Measurements from ENCODE around the gene PNPLA3. TPM values are rescaled to one million over a fixed set of nuclear protein-coding genes. Genes with fewer than 3 reads are reported as not detected.

PNPLA3 gene
- total and polyA plus RNA-seq, 2 of the 4 experiments (the other 2 are of a cell fraction): 3.6 to 7.5 TPM

- H2BK120ac ChIP-seq (ENCODE audit: low read depth, low read length): no peak overlapping the region
- dilution Hi-C loops (cut with HindIII; ENCODE audit: low sequenced_read_pairs, unreplicated experiment) (no loop called here), intact Hi-C loops (cut with micrococcal nuclease) (no loop called here), in situ Hi-C loops (cut with MboI; ENCODE audit: low sequenced_read_pairs) (no loop called here)
- H3K23ac ChIP-seq (ENCODE audit: low read depth, low read length): no peak overlapping the region
- no peak overlapping the region for H3K14ac ChIP-seq (replicated peaks; ENCODE audit: low read depth, low read length)
- TF ChIP-seq FOS (IDR thresholded peaks at IDR 0.05; ENCODE audit: low read depth, low read length) (no peak), RFX5 (IDR thresholded peaks at IDR 0.05; ENCODE audit: low read depth, low read length) (no peak), MAZ (IDR thresholded peaks at IDR 0.05; ENCODE audit: borderline replicate concordance, low read depth, low read length) (no peak), NFE2L2 (IDR thresholded peaks at IDR 0.05; ENCODE audit: low read depth, low read length) (no peak), BHLHE40 (IDR thresholded peaks at IDR 0.05; ENCODE audit: low read depth, low read length) (no peak), SMC3 (IDR thresholded peaks at IDR 0.05; ENCODE audit: low read depth, low read length) (no peak), RCOR1 (IDR thresholded peaks at IDR 0.05; ENCODE audit: insufficient replicate concordance, low read length) (no peak), POLR2A (IDR thresholded peaks at IDR 0.05; ENCODE audit: low read depth, low read length) (no peak), CHD1 (IDR thresholded peaks at IDR 0.05; ENCODE audit: low read depth, low read length) (no peak), RAD21 (IDR thresholded peaks at IDR 0.05; ENCODE audit: low read length) (no peak), ELK1 (IDR thresholded peaks at IDR 0.05; ENCODE audit: borderline replicate concordance, low read depth, low read length) (no peak), MXI1 (IDR thresholded peaks at IDR 0.05; ENCODE audit: borderline replicate concordance, low read depth, low read length) (no peak), MAFK (IDR thresholded peaks at IDR 0.05; ENCODE audit: low read depth, low read length) (no peak), CEBPB (IDR thresholded peaks at IDR 0.05; ENCODE audit: low read depth, low read length) (no peak)
- TF ChIP-seq, protein P1, sequence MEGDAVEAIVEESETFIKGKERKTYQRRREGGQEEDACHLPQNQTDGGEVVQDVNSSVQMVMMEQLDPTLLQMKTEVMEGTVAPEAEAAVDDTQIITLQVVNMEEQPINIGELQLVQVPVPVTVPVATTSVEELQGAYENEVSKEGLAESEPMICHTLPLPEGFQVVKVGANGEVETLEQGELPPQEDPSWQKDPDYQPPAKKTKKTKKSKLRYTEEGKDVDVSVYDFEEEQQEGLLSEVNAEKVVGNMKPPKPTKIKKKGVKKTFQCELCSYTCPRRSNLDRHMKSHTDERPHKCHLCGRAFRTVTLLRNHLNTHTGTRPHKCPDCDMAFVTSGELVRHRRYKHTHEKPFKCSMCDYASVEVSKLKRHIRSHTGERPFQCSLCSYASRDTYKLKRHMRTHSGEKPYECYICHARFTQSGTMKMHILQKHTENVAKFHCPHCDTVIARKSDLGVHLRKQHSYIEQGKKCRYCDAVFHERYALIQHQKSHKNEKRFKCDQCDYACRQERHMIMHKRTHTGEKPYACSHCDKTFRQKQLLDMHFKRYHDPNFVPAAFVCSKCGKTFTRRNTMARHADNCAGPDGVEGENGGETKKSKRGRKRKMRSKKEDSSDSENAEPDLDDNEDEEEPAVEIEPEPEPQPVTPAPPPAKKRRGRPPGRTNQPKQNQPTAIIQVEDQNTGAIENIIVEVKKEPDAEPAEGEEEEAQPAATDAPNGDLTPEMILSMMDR (conservative IDR thresholded peaks at IDR 0.05; ENCODE audit: low read depth, low read length): no peak
- TF ChIP-seq, protein P2, sequence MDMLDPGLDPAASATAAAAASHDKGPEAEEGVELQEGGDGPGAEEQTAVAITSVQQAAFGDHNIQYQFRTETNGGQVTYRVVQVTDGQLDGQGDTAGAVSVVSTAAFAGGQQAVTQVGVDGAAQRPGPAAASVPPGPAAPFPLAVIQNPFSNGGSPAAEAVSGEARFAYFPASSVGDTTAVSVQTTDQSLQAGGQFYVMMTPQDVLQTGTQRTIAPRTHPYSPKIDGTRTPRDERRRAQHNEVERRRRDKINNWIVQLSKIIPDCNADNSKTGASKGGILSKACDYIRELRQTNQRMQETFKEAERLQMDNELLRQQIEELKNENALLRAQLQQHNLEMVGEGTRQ (IDR thresholded peaks at IDR 0.05; ENCODE audit: low read depth, low read length): no peak
- no peak overlapping the region for H3K56ac ChIP-seq (ENCODE audit: extremely low read depth, insufficient read depth, low read length)
- no peak overlapping the region for H3K18ac ChIP-seq (ENCODE audit: low read depth, low read length)
- no peak overlapping the region for H2AFZ ChIP-seq (replicated peaks; ENCODE audit: low read length, poor library complexity)
- no peak overlapping the region for H3K4me3 ChIP-seq (ENCODE audit: insufficient read depth, low read depth, low read length)
- H2BK5ac ChIP-seq (ENCODE audit: low read depth, low read length, poor library complexity, severe bottlenecking): no peak overlapping the region
- no peak overlapping the region for H3K4me2 ChIP-seq (ENCODE audit: low read depth, low read length)
- peaks cover 44% of the 10 kb centered on the region for H3K36me3 ChIP-seq (ENCODE audit: control insufficient read depth, insufficient read depth, low read length)
- H2AK9ac ChIP-seq (replicated peaks; ENCODE audit: low read depth, low read length, poor library complexity): no peak overlapping the region
- H2BK15ac ChIP-seq (ENCODE audit: low read depth, low read length): no peak overlapping the region
- no peaks in the 10 kb centered on the region for H3K9me1 ChIP-seq (ENCODE audit: insufficient read depth, low read length)
- H3K27me3 ChIP-seq (ENCODE audit: control insufficient read depth, insufficient read depth, low read length): no peaks in the 10 kb centered on the region
- no peak overlapping the region for H2AK5ac ChIP-seq (ENCODE audit: low read depth, low read length)
- H4K91ac ChIP-seq (ENCODE audit: insufficient read depth, low read depth, low read length): no peak overlapping the region
- H4K20me1 ChIP-seq (ENCODE audit: insufficient read depth, low read length): 0 out of 2 replicates have a peak, but pooled peaks cover 5% of the 10 kb centered on the region
- peaks cover 0 to 5% of the 10 kb centered on the region in 2 experiments; a peak in 1 of 4 replicates for H3K79me1 ChIP-seq (ENCODE audit: low read depth in 1 of 2, low read length in 2 of 2)
- no peak overlapping the region for H4K5ac ChIP-seq (ENCODE audit: low read depth, low read length)
- no peak overlapping the region for H2BK20ac ChIP-seq (ENCODE audit: low read depth, low read length)
- H3K9ac ChIP-seq (ENCODE audit: low read depth, low read length): no peak overlapping the region
- no peak overlapping the region for H3K4ac ChIP-seq (ENCODE audit: low read depth, low read length)
- no peak for ATAC-seq (ENCODE audit: low read depth)
- ChIA-PET POLR2A (ENCODE audit: unreplicated experiment) (no interaction called here), CTCF (interaction anchor here (0.7 kb wide), 1 partner anchor 1012 kb away, joined by 7 read pairs; no protein-coding TSS in a partner anchor)
- H4K8ac ChIP-seq (ENCODE audit: low read depth in 2 of 2, low read length in 2 of 2): no peak overlapping the region
- no peak overlapping the region for H3K27ac ChIP-seq (ENCODE audit: insufficient read depth, low read length)
- WGBS, 2 experiments (ENCODE audit: extremely low coverage in 2 of 2, insufficient read length in 1 of 2): 20% methylated on average over 1 of the region's 12 CpGs; no CpG with 5 or more reads in 1 of the 2 experiments
- no peak for DNase-seq
- no TSS peak for BruUV-seq (replicated peaks)
- H3K9me3 ChIP-seq (ENCODE audit: control insufficient read depth, insufficient read depth, low read length): no peaks in the 10 kb centered on the region
- H3K4me1 ChIP-seq (ENCODE audit: control insufficient read depth, insufficient read depth, low read length): no peaks in the 10 kb centered on the region
Measured at GRCh38 chr22:43985532-43985931, 61.9 kb downstream of the PNPLA3 start.
